ENCODE data around the gene N4BP2.
"Not testable (repeated sequence)": the region's sequence is repeated elsewhere in the genome, so short reads cannot be mapped to it uniquely, and the experiment has no call there.

Gene N4BP2

GRCh38 chr4:40093400-40093799, 36.8 kb downstream of the N4BP2 start:
- DNase-seq, result not testable (repeated sequence)

GRCh38 chr4:40099010-40099409, 42.4 kb downstream of the N4BP2 start:
- no peak for DNase-seq

- DNase-seq, result not testable (repeated sequence)
These were observed 50.5 kb downstream of the N4BP2 start for GRCh38 chr4:40107150-40107549.

- no peak for DNase-seq
These were observed 55.6 kb downstream of the N4BP2 start for GRCh38 chr4:40112027-40112792.

GRCh38 chr4:40114206-40114605, 57.6 kb downstream of the N4BP2 start:
- DNase-seq, result no peak

- no peak for DNase-seq
These were observed 62.2 kb downstream of the N4BP2 start for GRCh38 chr4:40118861-40119260.

GRCh38 chr4:40119344-40119743, 62.7 kb downstream of the N4BP2 start:
- DNase-seq, result no peak

- no peak for DNase-seq
These were observed 64.9 kb downstream of the N4BP2 start for GRCh38 chr4:40121515-40121914.

- DNase-seq, result no peak
These were observed 66.3 kb downstream of the N4BP2 start for GRCh38 chr4:40122941-40123340.

GRCh38 chr4:40124690-40125089, 68.0 kb downstream of the N4BP2 start:
- DNase-seq, result no peak

GRCh38 chr4:40130401-40131036, 73.9 kb downstream of the N4BP2 start:
- DNase-seq, result no peak

GRCh38 chr4:40132816-40133215, 76.2 kb downstream of the N4BP2 start:
- no peak for DNase-seq

- no peak for DNase-seq
These were observed 77.7 kb downstream of the N4BP2 start for GRCh38 chr4:40134206-40134917.

- DNase-seq, result not testable (repeated sequence)
These were observed 79.6 kb downstream of the N4BP2 start for GRCh38 chr4:40136202-40136601.

GRCh38 chr4:40140196-40140595, 83.5 kb downstream of the N4BP2 start:
- no peak for DNase-seq

GRCh38 chr4:40140597-40140996, 83.9 kb downstream of the N4BP2 start:
- not testable (repeated sequence) for DNase-seq

GRCh38 chr4:40143926-40144508, 87.4 kb downstream of the N4BP2 start:
- DNase-seq, result no peak

- DNase-seq, result no peak
These were observed 88.1 kb downstream of the N4BP2 start for GRCh38 chr4:40144716-40145115.

GRCh38 chr4:40147490-40147889, 90.8 kb downstream of the N4BP2 start:
- DNase-seq, result not testable (repeated sequence)

GRCh38 chr4:40149960-40150385, 93.3 kb downstream of the N4BP2 start:
- DNase-seq, result peak; percentile 38 to 50

GRCh38 chr4:40150932-40151331, 94.3 kb downstream of the N4BP2 start:
- DNase-seq, result no peak

GRCh38 chr4:40152637-40153036, 96.0 kb downstream of the N4BP2 start:
- no peak for DNase-seq

GRCh38 chr4:40157436-40157835, 100.8 kb downstream of the N4BP2 start:
- DNase-seq, result no peak
